OCI-LY3 (cell line): ENCODE data around the gene NUP62CL.
"Not testable (repeated sequence)": the region's sequence is repeated elsewhere in the genome, so short reads cannot be mapped to it uniquely, and the experiment has no call there.

Experiments used
- H2AFZ ChIP-seq: fragments of 200-600, 300-600 bp; shearing (Covaris generic); 2 replicates; pipeline ENCODE4 v1.6.0; 2014; ENCODE audit warnings: antibody characterized with exemption, low read depth, low read length
- H3K27ac ChIP-seq: fragments of 200-600, 300-600 bp; sonication (generic); 2 replicates; pipeline ENCODE4 v1.5.1; 2014; ENCODE audit warnings: mild to moderate bottlenecking, low read length, moderate library complexity, mixed read lengths
- H3K27me3 ChIP-seq: fragments of 200-600, 300-600 bp; sonication (generic); 2 replicates; pipeline ENCODE4 v1.6.1; 2014; ENCODE audit warnings: low read depth, low read length, mixed read lengths
- H3K36me3 ChIP-seq: fragments of 200-600, 300-600 bp; sonication (generic); replicated peaks from 2 replicates; pipeline ENCODE3; 2014; ENCODE audit warnings: low read depth, low read length, mixed read lengths
- H3K4me1 ChIP-seq: fragments of 300-600, 200-600 bp; sonication (generic); 2 replicates; pipeline ENCODE4 v1.6.1; 2014; ENCODE audit warnings: low read length, mixed read lengths
- H3K4me2 ChIP-seq: fragments of 200-600, 300-600 bp; sonication (generic); 2 replicates; pipeline ENCODE4 v1.6.1; 2014; ENCODE audit warnings: low read length, mixed read lengths
- H3K4me3 ChIP-seq: fragments of 300-600, 200-600 bp; sonication (generic); 2 replicates; pipeline ENCODE4 v1.5.1; 2014; ENCODE audit warnings: antibody characterized with exemption, mild to moderate bottlenecking, low read length, moderate library complexity
- H3K79me2 ChIP-seq: fragments of 300-600, 200-600 bp; shearing (Covaris generic); 2 replicates; pipeline ENCODE4 v1.6.1; 2014; ENCODE audit warnings: mild to moderate bottlenecking, low read length, mixed read lengths
- H3K9ac ChIP-seq: fragments of 300-600, 200-600 bp; shearing (Covaris generic); 2 replicates; pipeline ENCODE4 v1.6.0; 2014; ENCODE audit warnings: mild to moderate bottlenecking, low read length, moderate library complexity
- H3K9me3 ChIP-seq: fragments of 200-600, 300-600 bp; shearing (Covaris generic); 2 replicates; pipeline ENCODE4 v1.6.1; 2014; ENCODE audit warnings: low read length, mixed read lengths; ENCODE audit not compliant: insufficient read depth
- H4K20me1 ChIP-seq: fragments of 200-600, 300-600 bp; sonication (generic); 2 replicates; pipeline ENCODE4 v1.6.1; 2016; ENCODE audit warnings: low read length, mixed read lengths; ENCODE audit not compliant: insufficient read depth
- EZH2phosphoT487 ChIP-seq: fragments of 200-600 bp; shearing (Covaris generic); IDR thresholded peaks from 2 replicates; pipeline ENCODE4 v1.6.1; 2018; ENCODE audit warnings: antibody characterized with exemption, mixed run types, low read depth
- TF ChIP-seq, protein P1 (sequence below): fragments of 200-600, 300-600 bp; sonication (generic); IDR thresholded peaks from 2 replicates; pipeline ENCODE4 v1.5.1; 2014; ENCODE audit warnings: antibody characterized with exemption, low read length, low read depth

The NUP62CL gene

DNA sequence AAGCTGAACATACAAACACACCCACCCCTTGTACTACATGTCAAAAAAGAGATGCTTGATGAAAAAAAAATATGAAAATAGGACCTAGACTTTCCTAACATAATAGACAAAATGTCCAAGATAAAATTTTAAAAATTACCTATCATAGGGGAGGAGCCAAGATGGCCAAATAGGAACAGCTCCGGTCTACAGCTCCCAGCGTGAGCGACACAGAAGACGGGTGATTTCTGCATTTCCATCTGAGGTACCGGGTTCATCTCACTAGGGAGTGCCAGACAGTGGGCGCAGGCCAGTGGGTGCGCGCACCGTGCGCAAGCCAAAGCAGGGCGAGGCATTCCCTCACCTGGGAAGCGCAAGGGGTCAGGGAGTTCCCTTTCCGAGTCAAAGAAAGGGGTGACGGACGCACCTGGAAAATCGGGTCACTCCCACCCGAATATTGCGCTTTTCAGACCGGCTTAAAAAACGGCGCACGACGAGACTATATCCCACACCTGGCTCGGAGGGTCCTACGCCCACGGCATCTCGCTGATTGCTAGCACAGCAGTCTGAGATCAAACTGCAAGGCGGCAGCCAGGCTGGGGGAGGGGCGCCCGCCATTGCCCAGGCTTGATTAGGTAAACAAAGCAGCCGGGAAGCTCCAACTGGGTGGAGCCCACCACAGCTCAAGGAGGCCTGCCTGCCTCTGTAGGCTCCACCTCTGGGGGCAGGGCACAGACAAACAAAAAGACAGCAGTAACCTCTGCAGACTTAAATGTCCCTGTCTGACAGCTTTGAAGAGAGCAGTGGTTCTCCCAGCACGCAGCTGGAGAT, 50.4 kb downstream of the NUP62CL start:
- H3K27ac ChIP-seq = not testable (repeated sequence)
- Histone ChIP-seq H3K4me2 (peak overlapping the region; percentile 34), H3K4me3 (peak overlapping the region; percentile 49)

DNA sequence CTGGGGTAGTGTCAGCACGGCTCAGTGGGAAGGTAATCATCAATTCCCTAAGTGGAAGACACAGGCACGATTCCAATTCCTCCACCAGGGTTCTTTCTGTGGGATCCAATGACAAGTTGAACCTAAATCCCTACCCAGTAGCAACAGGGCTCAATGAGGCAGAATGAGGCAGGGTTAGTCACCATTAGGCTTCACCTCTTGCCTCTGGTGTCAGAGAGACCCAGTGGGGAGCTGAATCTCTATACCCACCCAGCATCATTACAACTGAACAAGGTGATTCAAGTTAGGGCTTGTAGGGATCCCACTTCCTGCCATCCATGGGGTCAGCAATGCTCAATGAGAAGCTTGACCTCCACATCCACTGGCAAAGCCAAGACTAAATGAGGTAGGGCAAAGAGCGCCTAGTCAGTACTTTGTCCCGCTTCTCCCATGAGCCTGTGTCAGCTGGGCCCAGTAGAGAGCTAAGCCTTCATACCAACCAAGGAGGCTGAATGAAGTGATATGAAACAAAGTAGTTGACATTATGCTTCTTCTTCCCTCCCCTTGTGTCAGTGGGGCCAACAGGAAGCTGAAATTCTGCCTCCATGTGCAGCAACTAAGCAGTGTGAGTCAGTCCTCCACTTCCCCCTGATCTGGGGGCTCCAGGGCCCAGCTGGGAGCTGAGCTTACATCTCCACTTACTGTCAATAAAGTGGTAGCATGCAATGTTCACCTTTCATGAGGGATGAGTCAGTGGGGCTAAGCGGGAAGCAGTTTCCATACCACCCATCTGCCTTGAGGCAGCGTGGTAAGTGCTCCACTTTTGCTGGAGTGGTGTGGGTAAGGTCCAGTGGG, 51.2 kb downstream of the NUP62CL start:
- Histone ChIP-seq H3K4me1 (no peaks in the 10 kb centered on the region), H3K4me2 (peak overlapping the region; percentile 34), H3K9me3 (no peaks in the 10 kb centered on the region), H4K20me1 (no peaks in the 10 kb centered on the region), H3K27me3 (no peaks in the 10 kb centered on the region), H3K4me3 (peak overlapping the region; percentile 49), H3K9ac (no peak overlapping the region), H3K27ac (no peak overlapping the region), H3K36me3 (no peaks in the 10 kb centered on the region), H3K79me2 (no peaks in the 10 kb centered on the region), H2AFZ (no peak overlapping the region)
- no peak for TF ChIP-seq EZH2phosphoT487
- TF ChIP-seq, protein P1, sequence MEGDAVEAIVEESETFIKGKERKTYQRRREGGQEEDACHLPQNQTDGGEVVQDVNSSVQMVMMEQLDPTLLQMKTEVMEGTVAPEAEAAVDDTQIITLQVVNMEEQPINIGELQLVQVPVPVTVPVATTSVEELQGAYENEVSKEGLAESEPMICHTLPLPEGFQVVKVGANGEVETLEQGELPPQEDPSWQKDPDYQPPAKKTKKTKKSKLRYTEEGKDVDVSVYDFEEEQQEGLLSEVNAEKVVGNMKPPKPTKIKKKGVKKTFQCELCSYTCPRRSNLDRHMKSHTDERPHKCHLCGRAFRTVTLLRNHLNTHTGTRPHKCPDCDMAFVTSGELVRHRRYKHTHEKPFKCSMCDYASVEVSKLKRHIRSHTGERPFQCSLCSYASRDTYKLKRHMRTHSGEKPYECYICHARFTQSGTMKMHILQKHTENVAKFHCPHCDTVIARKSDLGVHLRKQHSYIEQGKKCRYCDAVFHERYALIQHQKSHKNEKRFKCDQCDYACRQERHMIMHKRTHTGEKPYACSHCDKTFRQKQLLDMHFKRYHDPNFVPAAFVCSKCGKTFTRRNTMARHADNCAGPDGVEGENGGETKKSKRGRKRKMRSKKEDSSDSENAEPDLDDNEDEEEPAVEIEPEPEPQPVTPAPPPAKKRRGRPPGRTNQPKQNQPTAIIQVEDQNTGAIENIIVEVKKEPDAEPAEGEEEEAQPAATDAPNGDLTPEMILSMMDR = no peak

More for the DNA sequence above, 50.4 kb downstream of the NUP62CL start:
- H3K79me2 ChIP-seq, H3K9ac ChIP-seq, H4K20me1 ChIP-seq, H3K9me3 ChIP-seq, H3K4me1 ChIP-seq, H2AFZ ChIP-seq, H3K27me3 ChIP-seq, H3K36me3 ChIP-seq: not testable (repeated sequence)

GRCh38 chrX:107153005-107153404, 53.2 kb downstream of the NUP62CL start:
- Histone ChIP-seq H3K27ac (no peak overlapping the region), H2AFZ (no peak overlapping the region), H4K20me1 (no peaks in the 10 kb centered on the region), H3K36me3 (no peaks in the 10 kb centered on the region), H3K4me2 (no peak overlapping the region), H3K4me3 (no peak overlapping the region), H3K27me3 (no peaks in the 10 kb centered on the region), H3K9ac (no peak overlapping the region), H3K4me1 (no peaks in the 10 kb centered on the region), H3K79me2 (no peaks in the 10 kb centered on the region), H3K9me3 (no peaks in the 10 kb centered on the region)
- no peak for TF ChIP-seq EZH2phosphoT487
- TF ChIP-seq, protein P1 = no peak

- Histone ChIP-seq H3K4me2 (no peak overlapping the region), H3K4me1 (no peaks in the 10 kb centered on the region)
Measured at GRCh38 chrX:107146670-107147069, 59.6 kb downstream of the NUP62CL start.

More at GRCh38 chrX:107146670-107147069, 59.6 kb downstream of the NUP62CL start:
- Histone ChIP-seq H3K9ac (no peak overlapping the region), H3K4me3 (no peak overlapping the region), H3K27me3 (no peaks in the 10 kb centered on the region), H3K9me3 (no peaks in the 10 kb centered on the region), H3K27ac (no peak overlapping the region), H3K79me2 (no peaks in the 10 kb centered on the region), H4K20me1 (no peaks in the 10 kb centered on the region), H2AFZ (no peak overlapping the region), H3K36me3 (peaks cover 2% of the 10 kb centered on the region)
- TF ChIP-seq, protein P1 = no peak
- TF ChIP-seq EZH2phosphoT487 = no peak
